GM19099 (cell line): ENCODE measurements around the gene ACER3.

ENCODE experiments used
- POLR2A ChIP-seq: IDR thresholded peaks from 3 replicates; pipeline ENCODE4 v1.6.1; 2011; ENCODE audit warnings: low read depth; ENCODE audit not compliant: insufficient read length; ENCODE audit errors: extremely low read depth

Gene ACER3

GRCh38 chr11:76835928-76836612, 24.6 kb upstream of the ACER3 start:
- no peak for TF ChIP-seq POLR2A

GRCh38 chr11:76836613-76837291, 24.0 kb upstream of the ACER3 start:
- no peak for TF ChIP-seq POLR2A

GRCh38 chr11:76837696-76838677, 22.7 kb upstream of the ACER3 start:
- no peak for TF ChIP-seq POLR2A

- no peak for TF ChIP-seq POLR2A
Measured at GRCh38 chr11:76838678-76839068, 22.0 kb upstream of the ACER3 start.

- no peak for TF ChIP-seq POLR2A
Measured at GRCh38 chr11:76839311-76839710, 21.4 kb upstream of the ACER3 start.

GRCh38 chr11:76841923-76842452, 18.7 kb upstream of the ACER3 start:
- no peak for TF ChIP-seq POLR2A

GRCh38 chr11:76843907-76844306, 16.8 kb upstream of the ACER3 start:
- TF ChIP-seq POLR2A = no peak

- no peak for TF ChIP-seq POLR2A
Measured at GRCh38 chr11:76844511-76844910, 16.2 kb upstream of the ACER3 start.

GRCh38 chr11:76845069-76845468, 15.6 kb upstream of the ACER3 start:
- no peak for TF ChIP-seq POLR2A

- no peak for TF ChIP-seq POLR2A
Measured at GRCh38 chr11:76846441-76846840, 14.3 kb upstream of the ACER3 start.

GRCh38 chr11:76849376-76849775, 11.3 kb upstream of the ACER3 start:
- TF ChIP-seq POLR2A = no peak

GRCh38 chr11:76850130-76850529, 10.6 kb upstream of the ACER3 start:
- no peak for TF ChIP-seq POLR2A

GRCh38 chr11:76850815-76851214, 9.9 kb upstream of the ACER3 start:
- no peak for TF ChIP-seq POLR2A

GRCh38 chr11:76854709-76855108, 6.0 kb upstream of the ACER3 start:
- no peak for TF ChIP-seq POLR2A

GRCh38 chr11:76856106-76856505, 4.6 kb upstream of the ACER3 start:
- TF ChIP-seq POLR2A = no peak
